ENCODE results near the gene MCTP1. TPM values are rescaled to one million over a fixed set of nuclear protein-coding genes. Genes with fewer than 3 reads are reported as not detected.

MCTP1 gene
- total and polyA plus RNA-seq, 2 of the 13 experiments (the other 11 are each of a cell fraction or from before 2014, with no cell fraction given): 0.15 to 0.48 TPM

- 23% methylated on average over 4 of the region's 4 CpGs for WGBS (ENCODE audit: low lambda C conversion rate)
- ATAC-seq (no peak), DNase-seq (ENCODE audit: low spot score) (no peak), FAIRE-seq (no peak)
- intact Hi-C loops (cut with micrococcal nuclease; ENCODE audit: unreplicated experiment) (no loop called here), in situ Hi-C loops (cut with HindIII; ENCODE audit: extremely low pct_ligation_motif_present, low pct_unique_long_range_greater_than_20kb) (no loop called here)
- no TSS peak for BruUV-seq (replicated peaks)
- no peak overlapping the region for H2AFZ ChIP-seq (ENCODE audit: low read length)
- POLR2A ChIA-PET: no interaction called here
- no peaks in the 10 kb centered on the region for H3K27me3 ChIP-seq (ENCODE audit: control insufficient read depth in 1 of 2, insufficient read depth in 2 of 2, low read length in 2 of 2)
- H3K4me1 ChIP-seq (ENCODE audit: insufficient read depth, low read length): no peaks in the 10 kb centered on the region
- no peaks in the 10 kb centered on the region for H3K9me3 ChIP-seq (ENCODE audit: low read length)
- H3K9ac ChIP-seq (ENCODE audit: insufficient read depth, low read depth, low read length): no peak overlapping the region
- no peak overlapping the region for H3K4me3 ChIP-seq (replicated peaks in 1 of 3; ENCODE audit: insufficient read depth in 1 of 3, low read depth in 2 of 3, low read length in 3 of 3)
- no peak overlapping the region for H3K4me2 ChIP-seq (ENCODE audit: low read depth, low read length)
- H3K27ac ChIP-seq (ENCODE audit: extremely low read length, insufficient read depth, low read length): no peak overlapping the region
- no peaks in the 10 kb centered on the region for H3K36me3 ChIP-seq (replicated peaks in 1 of 2; ENCODE audit: control insufficient read depth in 1 of 2, insufficient read depth in 2 of 2, low read length in 2 of 2)
- CTCF ChIA-PET (ENCODE audit: low intra/inter-chr PET ratio, low total read pairs): no interaction called here
- H4K20me1 ChIP-seq (ENCODE audit: insufficient read depth, low read length): no peaks in the 10 kb centered on the region
- TF ChIP-seq TEF (CRISPR knock-in tag; IDR thresholded peaks at IDR 0.05): no peak
- no peak for TF ChIP-seq CREM (IDR thresholded peaks at IDR 0.05)
- TF ChIP-seq CREM (CRISPR knock-in tag; IDR thresholded peaks at IDR 0.05): no peak
- no peak for TF ChIP-seq ZFAT (CRISPR knock-in tag; conservative IDR thresholded peaks at IDR 0.05)
- TF ChIP-seq THRA (CRISPR knock-in tag; IDR thresholded peaks at IDR 0.05; ENCODE audit: borderline replicate concordance): no peak
- no peak for TF ChIP-seq TRIM22 (IDR thresholded peaks at IDR 0.05)
- no peak for TF ChIP-seq TRAFD1 (CRISPR knock-in tag; IDR thresholded peaks at IDR 0.05; ENCODE audit: borderline replicate concordance)
- no peak for TF ChIP-seq SYNCRIP (IDR thresholded peaks at IDR 0.05; ENCODE audit: insufficient read depth, low read depth, low read length)
- TF ChIP-seq ZNF343 (CRISPR knock-in tag; IDR thresholded peaks at IDR 0.05): no peak
- TF ChIP-seq IRX3 (CRISPR knock-in tag; IDR thresholded peaks at IDR 0.05; ENCODE audit: borderline replicate concordance, low read depth): no peak
- no peak for TF ChIP-seq SOX13 (IDR thresholded peaks at IDR 0.05)
- TF ChIP-seq SOX13 (CRISPR knock-in tag; conservative IDR thresholded peaks at IDR 0.05 in 1 of 2, IDR thresholded peaks at IDR 0.05 in 1 of 2): no peak
- TF ChIP-seq ARID4A (CRISPR knock-in tag; IDR thresholded peaks at IDR 0.05; ENCODE audit: borderline replicate concordance): no peak
- H3K79me2 ChIP-seq (ENCODE audit: insufficient read depth, low read length): no peaks in the 10 kb centered on the region
These were observed 90.0 kb downstream of the MCTP1 start for GRCh38 chr5:95194856-95195255.
